Melanocyte of skin (primary cell): ENCODE measurements around the gene SPINT4. TPM values are rescaled to one million over a fixed set of nuclear protein-coding genes. Genes with fewer than 3 reads are reported as not detected.

ENCODE experiments used
- small RNA-seq, 2 donors: library from RNA; depleted of rRNA; stranded (forward); fragments of <200 nt; gene quantifications; one replicate each; pipeline ENCODE3, GENCODE V24; 2012
- total RNA-seq, 2 donors: library from RNA; depleted of rRNA; stranded (reverse); fragments of >200 nt; gene quantifications; 2 replicates each; pipeline ENCODE4 v1.2.3, GENCODE V29; 2012

The SPINT4 gene
- total RNA-seq, result not detected

DNA sequence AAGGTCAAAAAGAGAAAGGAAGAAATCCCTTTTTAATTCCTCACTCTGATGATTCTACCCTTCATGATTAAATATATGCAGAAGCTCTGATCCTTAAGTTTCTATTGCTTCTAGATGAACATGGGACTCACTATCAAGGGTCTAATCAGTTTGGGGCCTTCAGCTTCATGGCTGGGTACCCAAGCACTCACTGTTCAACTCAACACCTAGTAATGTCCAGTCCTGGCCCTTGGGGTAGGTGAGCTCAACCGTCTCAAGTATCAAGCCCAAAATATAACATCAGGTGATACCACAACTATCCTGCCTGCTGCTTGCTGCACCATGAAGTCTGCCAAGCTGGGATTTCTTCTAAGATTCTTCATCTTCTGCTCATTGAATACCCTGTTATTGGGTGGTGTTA, at the start of gene SPINT4:
Gene SPINT4, plus strand, starts transcription at position 301 of the 400 bp plus-strand sequence. Its CDS starts 21 bp downstream, at position 322.

DNA sequence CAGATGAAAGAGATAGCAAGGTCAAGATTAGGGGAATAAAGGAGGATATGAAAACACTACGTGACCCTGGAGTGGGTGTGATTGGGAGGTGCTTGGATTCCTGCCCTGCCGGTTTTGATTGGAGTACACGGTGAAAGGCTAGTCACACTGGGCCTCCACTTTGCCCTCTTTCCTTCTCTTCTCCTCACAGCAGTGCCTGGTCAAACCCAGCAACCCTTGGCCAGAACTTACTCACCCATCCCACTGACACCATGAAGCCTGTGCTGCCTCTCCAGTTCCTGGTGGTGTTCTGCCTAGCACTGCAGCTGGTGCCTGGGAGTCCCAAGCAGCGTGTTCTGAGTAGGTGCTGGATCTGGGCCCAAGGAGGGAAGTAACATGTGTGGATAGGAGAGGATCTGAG, 20.3 kb upstream of the SPINT4 start, which contains the start of gene WFDC13:
Gene WFDC13, plus strand, starts transcription at position 166 of the 400 bp plus-strand sequence. Its CDS starts 86 bp downstream, at position 252.

DNA sequence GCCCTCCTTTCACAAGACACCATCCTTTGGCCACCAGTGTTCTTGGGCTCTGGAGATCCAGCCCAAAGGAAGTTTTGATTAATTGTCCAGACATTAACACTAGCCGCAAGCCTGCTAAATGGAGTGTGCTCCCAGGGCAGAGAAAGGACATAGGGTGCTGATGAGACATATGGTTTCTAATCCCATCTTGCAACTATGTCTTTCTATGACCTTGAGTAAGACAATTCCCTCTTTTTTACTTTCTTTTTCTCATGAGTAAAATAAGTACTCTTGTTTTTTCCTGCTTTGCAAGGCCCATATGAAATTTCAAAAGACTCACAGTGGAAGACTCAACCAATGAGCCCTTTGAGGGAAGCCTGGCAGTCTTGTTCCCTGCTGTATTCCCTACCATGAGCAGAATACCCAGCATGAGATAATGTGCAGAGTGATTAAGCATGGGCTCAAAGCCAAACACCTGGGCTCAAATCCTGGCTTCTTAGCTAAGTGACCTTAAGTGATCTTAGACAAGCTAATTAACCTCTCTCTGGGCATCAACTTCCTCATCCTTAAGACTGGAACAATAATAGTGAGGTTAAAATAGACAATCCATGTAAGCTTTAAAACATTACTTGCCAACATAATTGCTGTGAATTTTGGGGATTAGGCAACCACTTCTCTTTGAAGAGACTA, 17.0 kb upstream of the SPINT4 start, which contains the start of gene WFDC10B:
Gene WFDC10B, minus strand, starts transcription at position 51 of the 669 bp plus-strand sequence. CDS start 19,027 bp downstream, outside the sequence.

Small RNA genes lying within 50 kb of the gene (small RNA-seq; reads per million reads assigned to genes)
- gene MIR3617 (0 to 0.21 reads per million in 2 donors), gene SPINT5P (0 reads per million in 2 donors)

Other genes starting within 250 kb of the SPINT4 start
- gene SPINT3, start 206.7 kb upstream of the SPINT4 start, total RNA-seq, result not detected
- not detected for gene WFDC6, start 182.9 kb upstream of the SPINT4 start, total RNA-seq
- gene EPPIN, start 174.9 kb upstream of the SPINT4 start, total RNA-seq, result not detected
- gene WFDC8, start 143.1 kb upstream of the SPINT4 start, total RNA-seq, result not detected
- gene WFDC10A, start 92.6 kb upstream of the SPINT4 start, total RNA-seq, result not detected
- gene WFDC9, start 91.1 kb upstream of the SPINT4 start, total RNA-seq, result not detected
- not detected for gene WFDC11, start 52.1 kb upstream of the SPINT4 start, total RNA-seq
- gene WFDC13, start 20.3 kb upstream of the SPINT4 start, total RNA-seq, result not detected
- gene WFDC10B, start 17.3 kb upstream of the SPINT4 start, total RNA-seq, result not detected
- under 1 TPM in 1 of 2 donors, not detected in 1; 0.33 TPM for gene WFDC3, start 69.5 kb downstream of the SPINT4 start, total RNA-seq
- gene DNTTIP1, start 69.6 kb downstream of the SPINT4 start, total RNA-seq, result 10 to 100 TPM in 1 of 2 donors, 1 to 10 TPM in 1; 6.2 to 10.3 TPM
- 10 to 100 TPM; 42.3 to 85.6 TPM for gene UBE2C, start 90.3 kb downstream of the SPINT4 start, total RNA-seq
- not detected for gene TNNC2, start 105.0 kb downstream of the SPINT4 start, total RNA-seq
- 10 to 100 TPM; 25.6 to 34.1 TPM for gene SNX21, start 111.5 kb downstream of the SPINT4 start, total RNA-seq
- gene ACOT8, start 135.0 kb downstream of the SPINT4 start, total RNA-seq, result 10 to 100 TPM; 41.0 to 41.6 TPM
- gene ZSWIM3, start 135.3 kb downstream of the SPINT4 start, total RNA-seq, result 1 to 10 TPM; 4.7 to 4.8 TPM
- gene ZSWIM1, start 158.9 kb downstream of the SPINT4 start, total RNA-seq, result 10 to 100 TPM in 1 of 2 donors, 1 to 10 TPM in 1; 10.0 to 10.7 TPM
- gene SPATA25, start 165.3 kb downstream of the SPINT4 start, total RNA-seq, result under 1 TPM in 1 of 2 donors, not detected in 1; 0.69 TPM
- gene NEURL2, start 168.9 kb downstream of the SPINT4 start, total RNA-seq, result 1 to 10 TPM; 3.3 to 4.1 TPM
- 10 to 100 TPM; 89.8 to 92.9 TPM for gene CTSA, start 169.0 kb downstream of the SPINT4 start, total RNA-seq
- gene PLTP, start 189.8 kb downstream of the SPINT4 start, total RNA-seq, result 10 to 100 TPM; 41.3 to 52.0 TPM
- gene PCIF1, start 212.3 kb downstream of the SPINT4 start, total RNA-seq, result 10 to 100 TPM; 12.7 to 13.8 TPM
- 10 to 100 TPM; 14.0 to 16.5 TPM for gene ZNF335, start 249.9 kb downstream of the SPINT4 start, total RNA-seq